Activated CD4-positive, alpha-beta T cell treated with anti-CD3 and anti-CD28 coated beads, Interleukin-2, amount 10 ng/mL, durations not matched to agents 24 days and 14 days (primary cell): ENCODE results near the gene SCN8A. TPM values are rescaled to one million over a fixed set of nuclear protein-coding genes. Genes with fewer than 3 reads are reported as not detected.
"Not testable (repeated sequence)": the region's sequence is repeated elsewhere in the genome, so short reads cannot be mapped to it uniquely, and the experiment has no call there.

Experiments used
- DNase-seq: peaks from one replicate; pipeline ENCODE4 v3.0.0; 2022
- H3K27ac Mint-ChIP-seq: one replicate; pipeline ENCODE4 v1.8.0; 2022; ENCODE audit warnings: mild to moderate bottlenecking, mixed read lengths
- H3K27me3 Mint-ChIP-seq: one replicate; pipeline ENCODE4 v1.8.0; 2022; ENCODE audit warnings: mixed read lengths
- H3K36me3 Mint-ChIP-seq: one replicate; pipeline ENCODE4 v1.8.0; 2022; ENCODE audit warnings: low read depth, mild to moderate bottlenecking, mixed read lengths
- H3K4me1 Mint-ChIP-seq: one replicate; pipeline ENCODE4 v1.8.0; 2021; ENCODE audit warnings: mixed read lengths
- H3K4me3 Mint-ChIP-seq: one replicate; pipeline ENCODE4 v1.8.0; 2022; ENCODE audit warnings: mild to moderate bottlenecking, moderate library complexity, mixed read lengths
- H3K9me3 Mint-ChIP-seq: one replicate; pipeline ENCODE4 v1.8.0; 2021; ENCODE audit warnings: mixed read lengths
- intact Hi-C: fragments of 100-400 bp; cut with micrococcal nuclease; formaldehyde crosslinking; loops from one replicate; pipeline ENCODE4 v1.15.1; 2023
- total RNA-seq: library from RNA; stranded (reverse); gene quantifications from 2 replicates; pipeline ENCODE4 v1.2.3, GENCODE V29; 2022

SCN8A gene
- total RNA-seq, 1 donor from 2014 or later, result 0.12 TPM

- intact Hi-C loops, result no loop called here
- Mint-ChIP-seq H3K27me3 (peaks cover 50% of the 10 kb centered on the region), H3K36me3 (no peaks in the 10 kb centered on the region), H3K9me3 (no peaks in the 10 kb centered on the region), H3K27ac (no peak overlapping the region), H3K4me3 (no peak overlapping the region), H3K4me1 (no peaks in the 10 kb centered on the region)
- no peak for DNase-seq
These were observed 7.1 kb downstream of the SCN8A start for GRCh38 chr12:51598156-51598555.

GRCh38 chr12:51600721-51601120, 9.7 kb downstream of the SCN8A start:
- H3K4me3 Mint-ChIP-seq, result no peak overlapping the region
- H3K36me3 Mint-ChIP-seq, result no peaks in the 10 kb centered on the region
- no peaks in the 10 kb centered on the region for H3K9me3 Mint-ChIP-seq
- peaks cover 46% of the 10 kb centered on the region for H3K27me3 Mint-ChIP-seq
- no peaks in the 10 kb centered on the region for H3K4me1 Mint-ChIP-seq
- intact Hi-C loops, result no loop called here
- no peak overlapping the region for H3K27ac Mint-ChIP-seq
- DNase-seq, result peak; percentile 23

DNA sequence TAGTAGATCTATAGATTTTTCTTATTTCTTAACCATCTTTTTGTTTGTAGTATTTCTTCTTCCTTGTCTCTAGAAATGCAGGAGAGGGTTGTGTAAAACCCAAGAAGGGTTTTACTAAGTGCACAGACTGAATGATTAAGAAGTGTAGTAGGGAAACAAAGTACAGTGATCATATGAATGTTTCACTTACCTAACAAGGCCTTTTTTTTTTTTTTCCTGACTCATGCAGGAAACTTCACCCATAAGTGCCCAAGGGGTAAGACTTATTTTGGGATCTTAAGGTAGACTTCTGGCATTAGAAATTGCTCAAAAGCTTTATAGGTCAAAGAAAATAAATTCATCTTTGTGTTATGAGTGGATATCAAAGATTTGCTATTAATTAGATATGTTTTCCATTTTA, 10.2 kb downstream of the SCN8A start:
- H3K27ac Mint-ChIP-seq, result no peak overlapping the region
- no peaks in the 10 kb centered on the region for H3K36me3 Mint-ChIP-seq
- peaks cover 46% of the 10 kb centered on the region for H3K27me3 Mint-ChIP-seq
- H3K4me1 Mint-ChIP-seq, result no peaks in the 10 kb centered on the region
- H3K4me3 Mint-ChIP-seq, result no peak overlapping the region
- H3K9me3 Mint-ChIP-seq, result no peaks in the 10 kb centered on the region
- intact Hi-C loops, result no loop called here
- peak; percentile 0 for DNase-seq

- H3K4me3 Mint-ChIP-seq, intact Hi-C loops, H3K27ac Mint-ChIP-seq, H3K36me3 Mint-ChIP-seq, DNase-seq, H3K4me1 Mint-ChIP-seq, H3K9me3 Mint-ChIP-seq: not testable (repeated sequence)
- H3K27me3 Mint-ChIP-seq, result peaks cover 29% of the 10 kb centered on the region
These were observed 14.9 kb downstream of the SCN8A start for GRCh38 chr12:51605896-51606295.

DNA sequence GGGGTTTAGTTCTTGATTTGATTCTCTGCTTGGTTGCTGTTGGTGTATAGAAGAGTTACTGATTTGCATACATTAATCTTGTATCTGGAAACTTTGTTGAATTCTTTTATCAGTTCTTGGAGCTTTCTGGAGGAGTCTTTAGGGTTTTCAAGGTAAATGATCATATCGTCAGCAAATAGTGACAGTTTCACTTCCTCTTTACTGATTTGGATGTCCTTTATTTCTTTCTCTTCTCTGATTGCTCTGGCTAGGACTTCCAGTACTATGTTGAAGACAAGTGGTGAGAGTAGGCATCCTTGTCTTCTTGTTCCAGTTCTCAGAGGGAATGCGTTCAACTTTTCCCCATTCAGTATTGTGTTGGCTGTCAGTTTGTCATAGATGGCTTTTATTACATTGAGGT, 16.2 kb downstream of the SCN8A start:
- H3K9me3 Mint-ChIP-seq, intact Hi-C loops, H3K27ac Mint-ChIP-seq, H3K36me3 Mint-ChIP-seq, H3K4me1 Mint-ChIP-seq, H3K4me3 Mint-ChIP-seq: not testable (repeated sequence)
- DNase-seq, result peak; percentile 29
- peaks cover 26% of the 10 kb centered on the region for H3K27me3 Mint-ChIP-seq

DNA sequence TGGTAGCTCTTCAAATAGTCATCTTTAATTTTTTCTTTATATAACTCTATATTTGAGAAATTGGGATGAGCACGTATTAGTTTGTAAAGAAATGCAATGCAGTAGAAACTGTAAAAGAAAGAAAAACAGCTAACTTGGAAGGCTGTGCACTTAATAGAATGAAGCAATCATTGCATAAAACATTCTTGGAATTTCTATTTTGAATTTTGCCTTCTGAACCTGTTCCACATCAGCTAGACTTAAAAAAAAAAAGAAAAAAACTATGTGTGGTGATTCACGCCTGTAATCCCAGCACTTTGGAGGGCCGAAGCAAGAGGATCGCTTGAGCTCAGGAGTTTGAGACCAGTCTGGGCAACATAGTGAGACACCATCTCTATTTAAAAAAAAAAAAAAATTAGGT, 29.4 kb downstream of the SCN8A start:
- Mint-ChIP-seq H3K27ac (no peak overlapping the region), H3K4me3 (no peak overlapping the region), H3K9me3 (no peaks in the 10 kb centered on the region), H3K27me3 (peaks cover 12% of the 10 kb centered on the region), H3K4me1 (no peaks in the 10 kb centered on the region), H3K36me3 (no peaks in the 10 kb centered on the region)
- intact Hi-C loops, result no loop called here
- DNase-seq, result no peak

DNA sequence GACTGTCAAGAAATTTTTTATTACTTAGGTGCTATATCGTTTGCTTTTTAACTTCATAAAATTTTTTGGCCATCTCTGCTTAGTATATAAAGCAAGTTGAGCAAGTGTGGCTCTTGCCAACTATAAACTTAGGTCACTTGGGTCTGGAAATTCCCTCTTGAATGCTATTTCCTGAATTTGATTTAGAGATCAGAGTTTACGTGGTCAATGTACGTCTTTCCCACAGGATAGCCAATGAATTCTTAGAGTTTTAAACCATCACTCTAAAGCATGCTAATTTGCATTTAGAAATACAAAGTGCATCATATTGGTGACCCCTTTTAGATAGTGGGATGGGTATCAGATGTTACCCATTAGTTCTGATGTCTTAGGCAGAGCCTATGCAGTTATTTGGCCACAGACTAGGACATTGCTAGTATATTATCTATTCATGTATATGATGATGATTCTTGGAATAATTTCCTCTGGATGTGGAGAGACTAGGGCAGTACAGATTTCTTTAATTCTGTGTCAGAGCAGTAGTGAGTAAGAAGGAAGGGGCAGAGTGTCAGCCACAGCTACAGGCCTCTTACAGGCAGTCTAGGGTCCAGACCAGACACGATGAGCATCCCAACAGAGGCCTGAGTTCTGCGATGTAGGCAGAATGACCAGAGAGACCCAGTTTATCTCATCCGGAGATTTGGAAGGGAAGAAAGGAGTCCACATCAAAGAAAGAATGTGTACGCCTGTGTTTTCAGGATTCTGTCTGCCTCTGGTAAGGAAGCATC, 30.3 kb downstream of the SCN8A start:
- DNase-seq, result no peak
- intact Hi-C loops, result no loop called here
- H3K4me3 Mint-ChIP-seq, result no peak overlapping the region
- H3K27me3 Mint-ChIP-seq, result peaks cover 18% of the 10 kb centered on the region
- H3K9me3 Mint-ChIP-seq, result no peaks in the 10 kb centered on the region
- no peaks in the 10 kb centered on the region for H3K4me1 Mint-ChIP-seq
- no peak overlapping the region for H3K27ac Mint-ChIP-seq
- no peaks in the 10 kb centered on the region for H3K36me3 Mint-ChIP-seq

- Mint-ChIP-seq H3K9me3 (no peaks in the 10 kb centered on the region), H3K4me3 (no peak overlapping the region), H3K36me3 (no peaks in the 10 kb centered on the region), H3K4me1 (no peaks in the 10 kb centered on the region), H3K27me3 (peaks cover 17% of the 10 kb centered on the region), H3K27ac (no peak overlapping the region)
- DNase-seq, result no peak
- intact Hi-C loops, result no loop called here
These were observed 31.5 kb downstream of the SCN8A start for GRCh38 chr12:51622564-51622963.

DNA sequence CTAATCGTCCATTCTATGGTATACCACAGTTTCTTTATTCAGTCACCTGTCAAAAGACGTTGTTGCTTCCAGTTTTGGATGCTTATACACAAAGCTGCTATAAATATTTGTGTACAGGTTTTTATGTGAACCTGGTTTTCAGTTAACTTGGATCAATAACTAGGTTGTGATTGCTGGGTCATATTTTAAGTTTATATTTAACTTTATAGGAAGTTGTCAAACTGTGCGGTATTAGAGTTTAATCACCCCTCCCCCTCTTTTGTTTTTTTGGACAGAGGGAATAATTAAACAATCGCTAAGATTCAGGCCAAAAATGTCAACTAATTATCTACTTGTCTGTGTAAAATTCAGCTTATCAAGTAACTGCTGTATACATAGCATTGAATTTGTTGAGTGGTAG, 34.3 kb downstream of the SCN8A start:
- peaks cover 24% of the 10 kb centered on the region for H3K27me3 Mint-ChIP-seq
- no peaks in the 10 kb centered on the region for H3K9me3 Mint-ChIP-seq
- no peaks in the 10 kb centered on the region for H3K4me1 Mint-ChIP-seq
- H3K36me3 Mint-ChIP-seq, result no peaks in the 10 kb centered on the region
- no peak overlapping the region for H3K27ac Mint-ChIP-seq
- intact Hi-C loops, result no loop called here
- no peak overlapping the region for H3K4me3 Mint-ChIP-seq
- DNase-seq, result no peak

DNA sequence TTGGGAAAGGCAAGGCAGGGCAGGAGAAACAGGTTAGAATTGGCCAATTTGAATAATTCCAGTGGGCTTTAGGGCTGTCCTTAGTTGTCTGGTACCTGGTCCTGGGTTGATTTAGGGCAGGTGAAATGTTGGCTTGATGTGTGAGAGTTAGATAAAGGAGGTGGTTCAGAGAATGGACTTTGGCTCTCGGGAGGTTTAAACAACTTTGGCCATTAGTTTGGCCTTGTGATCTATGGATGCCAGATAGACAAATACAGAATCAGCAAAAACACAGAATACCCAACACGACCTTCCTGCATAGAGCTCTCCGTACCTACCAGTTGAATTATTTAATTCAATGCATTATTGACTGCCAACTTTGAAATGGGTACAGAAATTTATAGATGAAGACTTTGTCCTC, 35.1 kb downstream of the SCN8A start:
- Mint-ChIP-seq H3K36me3 (no peaks in the 10 kb centered on the region), H3K4me1 (no peaks in the 10 kb centered on the region), H3K9me3 (no peaks in the 10 kb centered on the region), H3K27me3 (peaks cover 29% of the 10 kb centered on the region), H3K27ac (no peak overlapping the region), H3K4me3 (no peak overlapping the region)
- no peak for DNase-seq
- intact Hi-C loops, result no loop called here

GRCh38 chr12:51626629-51627028, 35.6 kb downstream of the SCN8A start:
- Mint-ChIP-seq H3K4me3 (no peak overlapping the region), H3K27me3 (peaks cover 29% of the 10 kb centered on the region), H3K27ac (no peak overlapping the region), H3K4me1 (no peaks in the 10 kb centered on the region), H3K36me3 (no peaks in the 10 kb centered on the region), H3K9me3 (no peaks in the 10 kb centered on the region)
- no peak for DNase-seq
- intact Hi-C loops, result no loop called here

- no peaks in the 10 kb centered on the region for H3K36me3 Mint-ChIP-seq
- DNase-seq, result no peak
- no peaks in the 10 kb centered on the region for H3K4me1 Mint-ChIP-seq
- H3K9me3 Mint-ChIP-seq, result no peaks in the 10 kb centered on the region
- H3K27me3 Mint-ChIP-seq, result peaks cover 36% of the 10 kb centered on the region
- H3K4me3 Mint-ChIP-seq, result no peak overlapping the region
- intact Hi-C loops, result no loop called here
- no peak overlapping the region for H3K27ac Mint-ChIP-seq
These were observed 39.3 kb downstream of the SCN8A start for GRCh38 chr12:51630256-51630880.

GRCh38 chr12:51630986-51631385, 40.0 kb downstream of the SCN8A start:
- H3K36me3 Mint-ChIP-seq, result no peaks in the 10 kb centered on the region
- H3K27ac Mint-ChIP-seq, result no peak overlapping the region
- peaks cover 33% of the 10 kb centered on the region for H3K27me3 Mint-ChIP-seq
- H3K9me3 Mint-ChIP-seq, result no peaks in the 10 kb centered on the region
- intact Hi-C loops, result no loop called here
- no peaks in the 10 kb centered on the region for H3K4me1 Mint-ChIP-seq
- no peak overlapping the region for H3K4me3 Mint-ChIP-seq
- no peak for DNase-seq

DNA sequence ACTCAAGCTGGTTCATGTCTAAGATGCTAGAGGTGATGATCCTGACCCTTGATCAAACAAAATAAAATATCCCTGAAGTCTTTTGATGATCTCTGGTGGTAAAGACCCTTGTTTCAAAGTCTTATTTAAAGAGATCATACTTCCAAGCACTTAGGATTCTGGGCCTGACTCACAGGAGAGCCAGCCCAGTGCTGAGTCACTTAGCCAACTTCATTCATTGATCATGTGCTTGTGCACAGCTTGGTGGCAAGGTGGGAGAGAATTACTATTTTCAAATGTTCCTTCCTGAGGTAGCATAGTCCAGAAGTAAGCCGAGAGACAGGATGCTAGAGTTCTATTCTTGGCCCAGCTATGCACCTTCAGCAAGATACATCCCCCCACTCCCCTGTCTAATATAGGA, 40.6 kb downstream of the SCN8A start:
- H3K36me3 Mint-ChIP-seq, result no peaks in the 10 kb centered on the region

DNA sequence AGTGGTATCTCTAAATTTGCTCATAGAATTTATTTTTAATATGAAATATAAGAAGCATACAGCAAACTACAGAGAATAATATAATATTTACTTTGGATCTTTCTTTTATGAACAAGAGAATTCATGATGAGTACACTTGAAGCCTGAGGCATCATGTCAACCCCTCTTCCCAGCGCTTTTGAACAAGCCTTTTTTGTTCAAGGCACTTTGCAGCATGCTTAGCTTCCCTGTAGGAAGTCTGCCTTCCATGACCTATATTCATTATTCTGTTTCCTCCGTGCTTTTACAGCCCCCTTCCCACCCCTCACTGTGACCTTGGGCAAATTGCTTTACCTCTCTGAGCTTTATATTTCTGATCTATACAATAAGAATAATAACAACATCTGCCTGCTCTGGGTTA, 41.6 kb downstream of the SCN8A start:
- DNase-seq, result no peak
- Mint-ChIP-seq H3K4me3 (no peak overlapping the region), H3K4me1 (no peaks in the 10 kb centered on the region), H3K27me3 (peaks cover 26% of the 10 kb centered on the region), H3K36me3 (no peaks in the 10 kb centered on the region), H3K9me3 (no peaks in the 10 kb centered on the region), H3K27ac (no peak overlapping the region)
- intact Hi-C loops, result no loop called here

More for the DNA sequence above, 40.6 kb downstream of the SCN8A start:
- Mint-ChIP-seq H3K4me1 (no peaks in the 10 kb centered on the region), H3K4me3 (no peak overlapping the region), H3K9me3 (no peaks in the 10 kb centered on the region), H3K27me3 (peaks cover 29% of the 10 kb centered on the region), H3K27ac (no peak overlapping the region)
- intact Hi-C loops, result no loop called here
- no peak for DNase-seq
